Measurements from ENCODE around the gene PANX3. TPM values are rescaled to one million over a fixed set of nuclear protein-coding genes. Genes with fewer than 3 reads are reported as not detected.
A peak's percentile ranks its signal among the peaks of the same experiment; 100 is the strongest.

PANX3 gene
- total and polyA plus RNA-seq, 9 of the 15 experiments (the other 6 are each of a cell fraction or from before 2014, with no cell fraction given), result 0.09 to 0.69 (median 0.39) TPM

DNA sequence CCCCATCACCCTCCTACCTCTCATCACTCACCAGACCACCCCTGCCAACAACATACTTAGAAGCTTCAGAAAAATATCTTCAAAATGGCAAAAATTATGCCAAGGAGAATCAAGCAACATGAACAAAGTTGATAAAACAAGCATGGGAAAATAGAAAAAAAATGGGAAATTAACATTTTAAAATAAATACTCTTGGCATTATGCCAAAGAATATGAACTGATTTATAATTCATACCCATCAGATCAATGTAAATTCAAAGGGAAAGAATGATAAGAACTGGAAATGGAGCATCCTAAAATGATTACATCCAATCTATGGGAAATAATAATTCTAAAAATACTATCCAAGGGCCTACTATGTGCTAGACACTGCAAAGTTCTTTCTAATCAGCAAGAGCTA lies 50.3 kb downstream of the PANX3 start:
- ChIA-PET CTCF (ENCODE audit: low intra/inter-chr PET ratio) (no interaction called here), POLR2A (no interaction called here)
- H4K20me1 ChIP-seq (replicated peaks; ENCODE audit: control insufficient read depth, insufficient read depth, low read length), result no peaks in the 10 kb centered on the region
- intact Hi-C loops (cut with micrococcal nuclease), result no loop called here
- H3K36me3 ChIP-seq (ENCODE audit: control insufficient read depth, insufficient read depth, low read length), result no peaks in the 10 kb centered on the region
- in situ Hi-C loops (cut with MboI), result no loop called here
- no peak overlapping the region for H3K4me3 ChIP-seq
- no peak overlapping the region for H3K4me2 ChIP-seq (ENCODE audit: insufficient read depth, low read length)
- H3K79me2 ChIP-seq (ENCODE audit: control insufficient read depth, insufficient read depth, low read length), result no peaks in the 10 kb centered on the region
- FAIRE-seq, result no peak
- no TSS peak for BruUV-seq (replicated peaks)
- no peaks in the 10 kb centered on the region for H3K27me3 ChIP-seq (ENCODE audit: control insufficient read depth in 2 of 2, insufficient read depth in 2 of 2, low read length in 2 of 2)
- no peak overlapping the region for H2AFZ ChIP-seq (ENCODE audit: low read depth, low read length)
- H3K9ac ChIP-seq (ENCODE audit: insufficient read depth in 1 of 2, low read depth in 2 of 2, low read length in 2 of 2), result no peak overlapping the region
- no peaks in the 10 kb centered on the region for H3K4me1 ChIP-seq (replicated peaks in 1 of 2; ENCODE audit: control insufficient read depth in 2 of 2, insufficient read depth in 2 of 2, low read length in 2 of 2)
- DNase-seq (ENCODE audit: extremely low read depth in 1 of 4, low spot score in 3 of 4), result no peak
- no peak overlapping the region for H3K27ac ChIP-seq (ENCODE audit: extremely low read depth, low read depth, low read length)
- TF ChIP-seq ZNF316 (IDR thresholded peaks at IDR 0.05), result no peak
- peak; percentile 78; the same call in 1 of the 2 replicates for TF ChIP-seq ZKSCAN1 (IDR thresholded peaks at IDR 0.05; ENCODE audit: low read depth, low read length)
- TF ChIP-seq GATAD2A (IDR thresholded peaks at IDR 0.05), result no peak
- no peak for TF ChIP-seq TSC22D4 (tag; IDR thresholded peaks at IDR 0.05)
- TF ChIP-seq NFIC (IDR thresholded peaks at IDR 0.05), result peak; percentile 97
- TF ChIP-seq, protein P1, sequence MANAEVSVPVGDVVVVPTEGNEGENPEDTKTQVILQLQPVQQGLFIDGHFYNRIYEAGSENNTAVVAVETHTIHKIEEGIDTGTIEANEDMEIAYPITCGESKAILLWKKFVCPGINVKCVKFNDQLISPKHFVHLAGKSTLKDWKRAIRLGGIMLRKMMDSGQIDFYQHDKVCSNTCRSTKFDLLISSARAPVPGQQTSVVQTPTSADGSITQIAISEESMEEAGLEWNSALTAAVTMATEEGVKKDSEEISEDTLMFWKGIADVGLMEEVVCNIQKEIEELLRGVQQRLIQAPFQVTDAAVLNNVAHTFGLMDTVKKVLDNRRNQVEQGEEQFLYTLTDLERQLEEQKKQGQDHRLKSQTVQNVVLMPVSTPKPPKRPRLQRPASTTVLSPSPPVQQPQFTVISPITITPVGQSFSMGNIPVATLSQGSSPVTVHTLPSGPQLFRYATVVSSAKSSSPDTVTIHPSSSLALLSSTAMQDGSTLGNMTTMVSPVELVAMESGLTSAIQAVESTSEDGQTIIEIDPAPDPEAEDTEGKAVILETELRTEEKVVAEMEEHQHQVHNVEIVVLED (CRISPR knock-in tag; IDR thresholded peaks at IDR 0.05), result no peak
- peak; percentile 92 for TF ChIP-seq NFIX (CRISPR knock-in tag; IDR thresholded peaks at IDR 0.05; ENCODE audit: low read depth)
- TF ChIP-seq ZNF41 (CRISPR knock-in tag; conservative IDR thresholded peaks at IDR 0.05), result no peak
- TF ChIP-seq ZNF436 (CRISPR knock-in tag; IDR thresholded peaks at IDR 0.05), result no peak
- no peak for TF ChIP-seq CEBPG (CRISPR knock-in tag; IDR thresholded peaks at IDR 0.05)
- TF ChIP-seq CEBPG (tag; conservative IDR thresholded peaks at IDR 0.05 in 1 of 2, IDR thresholded peaks at IDR 0.05 in 1 of 2), result no peak
- no peak for TF ChIP-seq TCF3 (CRISPR knock-in tag; IDR thresholded peaks at IDR 0.05)
- TF ChIP-seq BHLHE40 (IDR thresholded peaks at IDR 0.05; ENCODE audit: low read length), result no peak
- no peaks in the 10 kb centered on the region for H3K9me3 ChIP-seq (replicated peaks; ENCODE audit: control insufficient read depth, insufficient read depth, low read depth, low read length)
- H3K9me1 ChIP-seq (ENCODE audit: control insufficient read depth, insufficient read depth, low read length), result no peaks in the 10 kb centered on the region
- ATAC-seq, result no peak

Measured in K562 (cell line).